Measurements from ENCODE around the gene VASP.

Gene VASP

GRCh38 chr19:45512881-45513483 is 5.7 kb downstream of the VASP start:
- Histone ChIP-seq H3K36me3 (ENCODE audit: control insufficient read depth, insufficient read depth, low read length) (peaks cover 7% of the 10 kb centered on the region), H3K27me3 (ENCODE audit: control insufficient read depth, insufficient read depth, low read length) (no peaks in the 10 kb centered on the region), H3K4me3 (ENCODE audit: low read depth, low read length) (no peak overlapping the region), H3K9ac (ENCODE audit: low read depth, low read length) (no peak overlapping the region), H3K4me1 (ENCODE audit: control insufficient read depth, insufficient read depth, low read length) (peaks cover 3% of the 10 kb centered on the region), H3K9me3 (ENCODE audit: control insufficient read depth, insufficient read depth, low read length) (no peaks in the 10 kb centered on the region)

DNA sequence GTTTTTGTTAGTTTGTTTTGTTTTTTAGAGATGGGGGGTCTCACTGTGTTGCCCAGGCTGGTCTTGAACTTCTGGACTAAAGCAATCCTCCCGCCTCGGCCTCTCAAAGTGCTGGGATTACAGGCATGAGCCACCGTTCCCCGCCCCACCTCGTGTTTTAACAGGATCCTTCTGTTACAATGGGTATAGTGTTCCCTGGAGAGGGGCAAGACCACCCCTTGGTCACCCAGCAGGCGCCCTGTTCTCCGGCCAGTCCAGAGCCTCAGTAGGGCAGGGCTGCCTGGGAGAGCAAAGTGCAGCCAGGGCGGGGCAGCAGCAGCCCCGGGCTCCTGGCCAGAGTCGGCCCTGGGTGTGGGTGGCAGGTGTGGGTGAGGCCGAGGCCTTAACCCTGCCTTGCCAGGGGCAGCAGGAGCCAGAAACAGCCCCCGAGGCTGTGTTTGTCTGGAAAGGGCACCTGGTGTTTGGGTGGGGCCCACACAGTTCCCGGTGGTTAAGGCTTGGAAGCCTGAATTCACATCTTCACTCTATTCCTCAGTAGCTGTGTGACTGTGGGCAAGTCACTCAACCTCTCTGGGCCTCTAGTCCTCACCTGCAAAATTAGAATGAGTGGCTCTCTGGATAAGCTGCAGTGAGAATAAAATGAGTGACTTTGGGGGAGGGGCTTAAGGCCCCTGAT is 7.2 kb downstream of the VASP start:
- Histone ChIP-seq H3K9ac (ENCODE audit: low read depth, low read length) (no peak overlapping the region), H3K4me1 (ENCODE audit: control insufficient read depth, insufficient read depth, low read length) (peaks cover 3% of the 10 kb centered on the region), H3K36me3 (ENCODE audit: control insufficient read depth, insufficient read depth, low read length) (peaks cover 14% of the 10 kb centered on the region), H3K4me3 (ENCODE audit: low read depth, low read length) (no peak overlapping the region), H3K27me3 (ENCODE audit: control insufficient read depth, insufficient read depth, low read length) (no peaks in the 10 kb centered on the region), H3K9me3 (ENCODE audit: control insufficient read depth, insufficient read depth, low read length) (no peaks in the 10 kb centered on the region)

DNA sequence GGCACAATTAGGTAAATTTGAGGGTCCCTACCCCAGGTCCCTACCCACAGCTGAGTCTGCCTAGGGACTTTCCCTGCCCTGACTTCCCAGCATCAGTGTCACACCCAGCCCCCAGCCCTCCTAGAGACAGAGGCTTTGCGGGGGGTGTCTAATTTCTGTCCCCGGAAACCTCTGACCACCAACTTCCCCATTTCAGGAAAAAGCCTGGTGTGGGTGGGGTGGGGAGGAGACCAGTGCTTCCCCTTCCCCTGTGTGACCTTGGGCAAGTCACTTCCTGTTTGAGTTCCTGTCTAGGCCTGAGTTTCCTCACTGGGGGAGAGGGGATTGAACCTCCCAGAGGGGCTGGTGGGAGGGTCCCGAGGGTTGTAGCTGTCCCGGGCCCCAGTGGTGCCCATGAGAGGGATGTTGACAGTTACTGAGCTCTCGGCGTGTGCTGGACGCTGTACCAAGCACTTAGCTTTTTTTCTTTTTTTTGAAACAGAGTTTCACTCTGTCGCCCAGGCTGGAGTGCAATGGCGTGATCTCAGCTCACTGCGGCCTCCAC is 7.9 kb downstream of the VASP start:
- peaks cover 17% of the 10 kb centered on the region for H3K36me3 ChIP-seq (ENCODE audit: control insufficient read depth, insufficient read depth, low read length)
- H3K9ac ChIP-seq (ENCODE audit: low read depth, low read length): no peak overlapping the region
- H3K27me3 ChIP-seq (ENCODE audit: control insufficient read depth, insufficient read depth, low read length): no peaks in the 10 kb centered on the region
- no peak overlapping the region for H3K4me3 ChIP-seq (ENCODE audit: low read depth, low read length)
- H3K4me1 ChIP-seq (ENCODE audit: control insufficient read depth, insufficient read depth, low read length): no peaks in the 10 kb centered on the region
- H3K9me3 ChIP-seq (ENCODE audit: control insufficient read depth, insufficient read depth, low read length): no peaks in the 10 kb centered on the region

- no peaks in the 10 kb centered on the region for H3K27me3 ChIP-seq (ENCODE audit: control insufficient read depth, insufficient read depth, low read length)
- no peak overlapping the region for H3K9ac ChIP-seq (ENCODE audit: low read depth, low read length)
- H3K36me3 ChIP-seq (ENCODE audit: control insufficient read depth, insufficient read depth, low read length): peaks cover 24% of the 10 kb centered on the region
- no peaks in the 10 kb centered on the region for H3K4me1 ChIP-seq (ENCODE audit: control insufficient read depth, insufficient read depth, low read length)
- H3K9me3 ChIP-seq (ENCODE audit: control insufficient read depth, insufficient read depth, low read length): no peaks in the 10 kb centered on the region
- no peak overlapping the region for H3K4me3 ChIP-seq (ENCODE audit: low read depth, low read length)
Observed at GRCh38 chr19:45515807-45516401, 8.6 kb downstream of the VASP start.

DNA sequence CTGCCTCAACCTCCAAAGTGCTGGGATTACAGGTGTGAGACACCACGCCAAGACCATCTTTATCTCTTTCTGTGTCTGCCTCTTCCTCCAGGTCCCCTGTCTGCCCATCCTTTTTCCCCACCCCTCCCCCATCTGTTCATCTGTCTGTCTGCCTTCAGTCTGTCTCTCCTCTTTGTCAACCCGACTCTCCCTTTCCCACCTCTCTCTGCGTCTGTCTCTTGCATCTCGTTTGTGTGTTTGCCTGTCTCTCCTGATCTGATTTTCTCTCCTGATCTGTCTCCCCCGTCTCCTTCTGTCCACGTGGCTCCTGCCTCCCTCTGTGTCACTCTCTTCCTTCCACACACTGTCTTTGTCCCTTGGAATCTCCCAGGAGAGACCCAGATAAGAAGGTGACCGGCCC is 10.0 kb downstream of the VASP start:
- H3K4me3 ChIP-seq (ENCODE audit: low read depth, low read length): no peak overlapping the region
- H3K4me1 ChIP-seq (ENCODE audit: control insufficient read depth, insufficient read depth, low read length): no peaks in the 10 kb centered on the region
- H3K27me3 ChIP-seq (ENCODE audit: control insufficient read depth, insufficient read depth, low read length): no peaks in the 10 kb centered on the region
- peaks cover 31% of the 10 kb centered on the region for H3K36me3 ChIP-seq (ENCODE audit: control insufficient read depth, insufficient read depth, low read length)
- H3K9me3 ChIP-seq (ENCODE audit: control insufficient read depth, insufficient read depth, low read length): no peaks in the 10 kb centered on the region
- H3K9ac ChIP-seq (ENCODE audit: low read depth, low read length): no peak overlapping the region

GRCh38 chr19:45517641-45518468 is 10.6 kb downstream of the VASP start:
- Histone ChIP-seq H3K4me1 (ENCODE audit: control insufficient read depth, insufficient read depth, low read length) (no peaks in the 10 kb centered on the region), H3K9ac (ENCODE audit: low read depth, low read length) (no peak overlapping the region), H3K9me3 (ENCODE audit: control insufficient read depth, insufficient read depth, low read length) (no peaks in the 10 kb centered on the region), H3K27me3 (ENCODE audit: control insufficient read depth, insufficient read depth, low read length) (no peaks in the 10 kb centered on the region), H3K36me3 (ENCODE audit: control insufficient read depth, insufficient read depth, low read length) (peaks cover 31% of the 10 kb centered on the region), H3K4me3 (ENCODE audit: low read depth, low read length) (no peak overlapping the region)

DNA sequence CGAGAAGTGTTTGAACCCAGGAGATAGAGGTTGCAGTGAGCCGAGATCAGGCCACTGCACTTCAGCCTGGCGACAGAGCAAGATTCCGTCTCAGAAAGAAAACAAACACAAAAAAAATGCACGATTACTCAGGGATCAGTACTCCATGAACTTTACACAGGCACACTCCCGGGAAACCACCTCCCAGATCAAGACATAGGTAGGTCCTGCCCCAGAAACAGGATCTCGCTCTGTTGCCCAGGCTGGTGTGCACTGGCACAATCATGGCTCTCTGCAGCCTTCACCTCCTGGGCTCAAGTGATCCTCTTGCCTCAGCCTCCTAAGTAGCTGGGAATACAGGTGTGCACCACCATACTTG is 11.2 kb downstream of the VASP start:
- no peak overlapping the region for H3K9ac ChIP-seq (ENCODE audit: low read depth, low read length)
- H3K4me1 ChIP-seq (ENCODE audit: control insufficient read depth, insufficient read depth, low read length): no peaks in the 10 kb centered on the region
- no peaks in the 10 kb centered on the region for H3K27me3 ChIP-seq (ENCODE audit: control insufficient read depth, insufficient read depth, low read length)
- H3K36me3 ChIP-seq (ENCODE audit: control insufficient read depth, insufficient read depth, low read length): peaks cover 31% of the 10 kb centered on the region
- H3K9me3 ChIP-seq (ENCODE audit: control insufficient read depth, insufficient read depth, low read length): no peaks in the 10 kb centered on the region
- no peak overlapping the region for H3K4me3 ChIP-seq (ENCODE audit: low read depth, low read length)

DNA sequence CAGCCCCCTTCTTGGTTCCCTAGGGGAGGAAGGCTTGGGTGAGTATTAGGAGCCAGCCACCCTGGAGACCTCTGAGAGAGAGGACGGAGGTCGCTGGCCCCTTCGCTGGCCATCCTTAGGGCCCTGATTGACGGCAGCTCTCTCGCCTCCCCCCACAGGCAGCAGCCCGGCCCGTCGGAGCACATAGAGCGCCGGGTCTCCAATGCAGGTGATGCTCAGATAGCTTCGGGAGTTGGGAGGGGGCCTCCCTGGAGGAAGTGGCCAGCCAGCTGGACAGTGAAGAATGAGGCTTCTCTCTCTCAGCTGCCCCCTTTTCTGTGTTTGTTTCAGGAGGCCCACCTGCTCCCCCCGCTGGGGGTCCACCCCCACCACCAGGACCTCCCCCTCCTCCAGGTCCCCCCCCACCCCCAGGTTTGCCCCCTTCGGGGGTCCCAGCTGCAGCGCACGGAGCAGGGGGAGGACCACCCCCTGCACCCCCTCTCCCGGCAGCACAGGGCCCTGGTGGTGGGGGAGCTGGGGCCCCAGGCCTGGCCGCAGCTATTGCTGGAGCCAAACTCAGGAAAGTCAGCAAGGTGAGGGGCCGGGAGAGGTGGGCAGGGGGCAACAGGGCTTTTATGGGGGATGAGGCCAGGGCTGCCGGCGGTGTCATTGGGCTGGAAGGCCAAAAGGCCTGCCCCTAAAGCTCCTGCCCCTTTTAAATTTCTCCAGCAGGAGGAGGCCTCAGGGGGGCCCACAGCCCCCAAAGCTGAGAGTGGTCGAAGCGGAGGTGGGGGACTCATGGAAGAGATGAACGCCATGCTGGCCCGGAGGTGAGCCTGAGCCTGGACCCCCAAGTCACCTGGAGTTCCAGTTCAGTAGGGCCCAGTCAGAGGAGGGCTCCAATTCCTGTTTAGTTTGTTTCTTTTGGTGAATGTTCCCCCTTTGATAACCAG is 15.0 kb downstream of the VASP start:
- H3K27me3 ChIP-seq (ENCODE audit: control insufficient read depth, insufficient read depth, low read length): no peaks in the 10 kb centered on the region
- H3K9me3 ChIP-seq (ENCODE audit: control insufficient read depth, insufficient read depth, low read length): no peaks in the 10 kb centered on the region
- H3K9ac ChIP-seq (ENCODE audit: low read depth, low read length): no peak overlapping the region
- H3K4me1 ChIP-seq (ENCODE audit: control insufficient read depth, insufficient read depth, low read length): no peaks in the 10 kb centered on the region
- peaks cover 45% of the 10 kb centered on the region for H3K36me3 ChIP-seq (ENCODE audit: control insufficient read depth, insufficient read depth, low read length)
- H3K4me3 ChIP-seq (ENCODE audit: low read depth, low read length): no peak overlapping the region

- H3K9ac ChIP-seq (ENCODE audit: low read depth, low read length): no peak overlapping the region
- H3K4me1 ChIP-seq (ENCODE audit: control insufficient read depth, insufficient read depth, low read length): peaks cover 6% of the 10 kb centered on the region
- H3K27me3 ChIP-seq (ENCODE audit: control insufficient read depth, insufficient read depth, low read length): no peaks in the 10 kb centered on the region
- H3K9me3 ChIP-seq (ENCODE audit: control insufficient read depth, insufficient read depth, low read length): no peaks in the 10 kb centered on the region
- no peak overlapping the region for H3K4me3 ChIP-seq (ENCODE audit: low read depth, low read length)
- H3K36me3 ChIP-seq (ENCODE audit: control insufficient read depth, insufficient read depth, low read length): peaks cover 37% of the 10 kb centered on the region
Observed at GRCh38 chr19:45523642-45524256, 16.5 kb downstream of the VASP start.

GRCh38 chr19:45524575-45525129 is 17.4 kb downstream of the VASP start:
- Histone ChIP-seq H3K9me3 (ENCODE audit: control insufficient read depth, insufficient read depth, low read length) (no peaks in the 10 kb centered on the region), H3K4me3 (ENCODE audit: low read depth, low read length) (no peak overlapping the region), H3K27me3 (ENCODE audit: control insufficient read depth, insufficient read depth, low read length) (peaks cover 3% of the 10 kb centered on the region), H3K36me3 (ENCODE audit: control insufficient read depth, insufficient read depth, low read length) (peaks cover 37% of the 10 kb centered on the region), H3K9ac (ENCODE audit: low read depth, low read length) (no peak overlapping the region), H3K4me1 (ENCODE audit: control insufficient read depth, insufficient read depth, low read length) (peaks cover 6% of the 10 kb centered on the region)

Measured in iPS-15b (cell line).